Thymus (tissue), 11 donors: Measurements from ENCODE around the gene CHRNG. TPM values are rescaled to one million over a fixed set of nuclear protein-coding genes. Genes with fewer than 3 reads are reported as not detected.

Source experiments
- DNase-seq, 9 donors: peaks; one replicate each; pipeline ENCODE4 v3.0.0-alpha.2; 2013; ENCODE audit warnings: low spot score in 9 of 9, low read depth in 6 of 9, missing footprints in 1 of 9
- H3K27ac ChIP-seq, 2 donors: one replicate each; pipeline ENCODE4 v1.5.1; 2013; ENCODE audit warnings: control low read depth in 1 of 2, low read depth in 1 of 2, low read length in 1 of 2, mild to moderate bottlenecking in 1 of 2, moderate library complexity in 1 of 2
- H3K27me3 ChIP-seq, 2 donors: one replicate each; pipeline ENCODE4 v1.5.1; 2013; ENCODE audit warnings: low read length in 1 of 2; ENCODE audit not compliant: control insufficient read depth in 2 of 2, insufficient read depth in 1 of 2
- H3K36me3 ChIP-seq, 2 donors: one replicate each; pipeline ENCODE4 v1.5.1; 2013; ENCODE audit warnings: low read length in 1 of 2, mild to moderate bottlenecking in 1 of 2, moderate library complexity in 1 of 2; ENCODE audit not compliant: control insufficient read depth in 2 of 2, insufficient read depth in 2 of 2
- H3K4me1 ChIP-seq, 2 donors: one replicate each; pipeline ENCODE4 v1.5.1; 2013; ENCODE audit warnings: low read length in 2 of 2; ENCODE audit not compliant: control insufficient read depth in 2 of 2, insufficient read depth in 2 of 2
- H3K4me3 ChIP-seq, 2 donors: one replicate each; pipeline ENCODE4 v1.5.1; 2013; ENCODE audit warnings: low read length in 2 of 2, control low read depth in 1 of 2, mild to moderate bottlenecking in 1 of 2
- H3K9me3 ChIP-seq, 2 donors: one replicate each; pipeline ENCODE4 v1.5.1; 2013; ENCODE audit warnings: low read length in 1 of 2, mild to moderate bottlenecking in 1 of 2; ENCODE audit not compliant: control insufficient read depth in 2 of 2, insufficient read depth in 1 of 2
- WGBS: extraction: QIAGEN DNeasy Blood & Tissue Kit; methylation state at CpG from one replicate; pipeline ENCODE4 v1.1.7; 2013; 5-methylcytosine and 5-hydroxymethylcytosine counted together
- polyA plus RNA-seq: library from polyadenylated mRNA; stranded (reverse); fragments of 200-250 nt; gene quantifications from one replicate; pipeline ENCODE4 v1.2.3, GENCODE V29; 2013
- total RNA-seq: library from RNA; stranded (reverse); fragments of 120-200 nt; gene quantifications from one replicate; pipeline ENCODE4 v1.2.4, GENCODE V29; 2013
- donor health status: healthy.

Gene CHRNG
- total and polyA plus RNA-seq, 2 donors: 0.48 to 0.57 TPM

GRCh38 chr2:232545511-232546375 lies 6.3 kb downstream of the CHRNG start:
- Histone ChIP-seq H3K27ac (no peak overlapping the region), H3K4me3 (no peak overlapping the region), H3K27me3 (peaks cover 0 to 4% of the 10 kb centered on the region in 2 donors), H3K4me1 (peaks cover 5 to 6% of the 10 kb centered on the region in 2 donors), H3K9me3 (peaks cover 0 to 1% of the 10 kb centered on the region in 2 donors), H3K36me3 (peaks cover 13 to 18% of the 10 kb centered on the region in 2 donors)
- DNase-seq: no peak
- WGBS: 96% methylated on average over 17 of the region's 17 CpGs

- peaks cover 0 to 1% of the 10 kb centered on the region in 2 donors for H3K9me3 ChIP-seq
- H3K4me3 ChIP-seq: no peak overlapping the region
- 98% methylated on average over 6 of the region's 6 CpGs for WGBS
- no peaks in the 10 kb centered on the region for H3K27me3 ChIP-seq
- peaks cover 8 to 18% of the 10 kb centered on the region in 2 donors for H3K4me1 ChIP-seq
- H3K27ac ChIP-seq: no peak overlapping the region
- peaks cover 13 to 20% of the 10 kb centered on the region in 2 donors for H3K36me3 ChIP-seq
- DNase-seq: no peak
These were observed 8.5 kb downstream of the CHRNG start for GRCh38 chr2:232547991-232548390.

- Histone ChIP-seq H3K27ac (peak overlapping the region; percentile 95 to 99), H3K4me1 (peaks cover 13 to 18% of the 10 kb centered on the region in 2 donors), H3K27me3 (no peaks in the 10 kb centered on the region), H3K4me3 (peak overlapping the region; percentile 93 to 99), H3K9me3 (no peaks in the 10 kb centered on the region), H3K36me3 (peaks cover 10 to 32% of the 10 kb centered on the region in 2 donors)
- peak in 2 of 9 donors; percentile 3 to 18 for DNase-seq
- WGBS: 40% methylated on average over 21 of the region's 21 CpGs
These were observed 10.3 kb downstream of the CHRNG start for GRCh38 chr2:232549655-232550353.

GRCh38 chr2:232550354-232551249 lies 11.1 kb downstream of the CHRNG start, which contains the start of the genes EIF4E2 and TIGD1:
EIF4E2 (plus strand) TSS chr2:232550689; CDS start chr2:232550725, 36 bp downstream.
TIGD1 (minus strand) TSS chr2:232550557; CDS start chr2:232549882, 675 bp downstream.
- H3K4me1 ChIP-seq: peaks cover 13 to 18% of the 10 kb centered on the region in 2 donors
- no peaks in the 10 kb centered on the region for H3K27me3 ChIP-seq
- peak within 1 kb of the TSS; percentile 95 to 99 for H3K27ac ChIP-seq
- peak; percentile 74 to 95 (median 87) for DNase-seq
- no peaks in the 10 kb centered on the region for H3K9me3 ChIP-seq
- under 1% methylated on average over 81 of the region's 81 CpGs for WGBS
- H3K4me3 ChIP-seq: peak within 1 kb of the TSS; percentile 93 to 99
- peaks cover 10 to 32% of the 10 kb centered on the region in 2 donors for H3K36me3 ChIP-seq

GRCh38 chr2:232551250-232551638 lies 11.8 kb downstream of the CHRNG start:
- Histone ChIP-seq H3K27ac (peak overlapping the region; percentile 62 to 95), H3K4me3 (peak overlapping the region; percentile 93 to 99), H3K4me1 (peaks cover 13 to 18% of the 10 kb centered on the region in 2 donors), H3K9me3 (no peaks in the 10 kb centered on the region), H3K36me3 (peaks cover 11 to 27% of the 10 kb centered on the region in 2 donors), H3K27me3 (no peaks in the 10 kb centered on the region)
- 14% methylated on average over 7 of the region's 7 CpGs for WGBS
- DNase-seq: peak in 1 of 9 donors; percentile 18

- H3K27me3 ChIP-seq: no peaks in the 10 kb centered on the region
- no peak for DNase-seq
- H3K36me3 ChIP-seq: peaks cover 13 to 27% of the 10 kb centered on the region in 2 donors
- no peak overlapping the region for H3K27ac ChIP-seq
- WGBS: 98% methylated on average over 4 of the region's 4 CpGs
- peak overlapping the region in 1 of 2 donors; percentile 99 for H3K4me3 ChIP-seq
- no peaks in the 10 kb centered on the region for H3K9me3 ChIP-seq
- peaks cover 13 to 18% of the 10 kb centered on the region in 2 donors for H3K4me1 ChIP-seq
These were observed 12.3 kb downstream of the CHRNG start for GRCh38 chr2:232551776-232552175.

GRCh38 chr2:232556426-232556825 lies 16.9 kb downstream of the CHRNG start:
- WGBS: 95% methylated on average over 3 of the region's 3 CpGs
- no peaks in the 10 kb centered on the region for H3K9me3 ChIP-seq
- H3K4me3 ChIP-seq: no peak overlapping the region
- DNase-seq: no peak
- peaks cover 22 to 55% of the 10 kb centered on the region in 2 donors for H3K36me3 ChIP-seq
- H3K27ac ChIP-seq: no peak overlapping the region
- no peaks in the 10 kb centered on the region for H3K27me3 ChIP-seq
- peaks cover 5 to 7% of the 10 kb centered on the region in 2 donors for H3K4me1 ChIP-seq

- H3K27me3 ChIP-seq: no peaks in the 10 kb centered on the region
- peaks cover 41 to 72% of the 10 kb centered on the region in 2 donors for H3K36me3 ChIP-seq
- no peaks in the 10 kb centered on the region for H3K9me3 ChIP-seq
- H3K27ac ChIP-seq: no peak overlapping the region
- H3K4me3 ChIP-seq: no peak overlapping the region
- 92% methylated on average over 8 of the region's 8 CpGs for WGBS
- DNase-seq: no peak
- H3K4me1 ChIP-seq: no peaks in the 10 kb centered on the region
These were observed 23.1 kb downstream of the CHRNG start for GRCh38 chr2:232562515-232563151.
